DMS153 treated with DMSO at 0.1 percent for 48 hours (cell line): ENCODE results near the gene C3orf52.

Experiments
- DNase-seq: peaks from one replicate; lab custom pipeline; 2025; ENCODE audit not compliant: unreplicated experiment; lab: John Stamatoyannopoulos, UW

Gene C3orf52

DNA sequence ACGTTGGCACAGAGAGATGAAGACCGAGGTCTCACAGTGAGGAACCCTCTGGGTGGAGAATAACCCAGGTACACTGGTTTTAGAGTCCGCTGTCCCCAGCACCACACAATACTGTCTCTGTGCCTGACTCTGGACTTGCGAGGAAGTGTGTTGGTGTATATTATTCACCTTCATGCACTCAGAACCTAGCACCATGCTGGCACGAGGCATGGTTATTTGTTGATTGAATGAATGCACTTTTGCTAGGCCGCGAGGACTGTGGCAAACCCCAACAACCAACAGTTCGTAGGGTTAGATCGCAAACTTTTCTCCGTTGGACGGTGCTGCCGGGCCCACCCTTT is 484 bp upstream of the C3orf52 start:
- no peak for DNase-seq

GRCh38 chr3:112086875-112087524 is 811 bp downstream of the C3orf52 start:
- DNase-seq, result no peak

GRCh38 chr3:112087746-112088145 is 1.6 kb downstream of the C3orf52 start:
- no peak for DNase-seq

DNA sequence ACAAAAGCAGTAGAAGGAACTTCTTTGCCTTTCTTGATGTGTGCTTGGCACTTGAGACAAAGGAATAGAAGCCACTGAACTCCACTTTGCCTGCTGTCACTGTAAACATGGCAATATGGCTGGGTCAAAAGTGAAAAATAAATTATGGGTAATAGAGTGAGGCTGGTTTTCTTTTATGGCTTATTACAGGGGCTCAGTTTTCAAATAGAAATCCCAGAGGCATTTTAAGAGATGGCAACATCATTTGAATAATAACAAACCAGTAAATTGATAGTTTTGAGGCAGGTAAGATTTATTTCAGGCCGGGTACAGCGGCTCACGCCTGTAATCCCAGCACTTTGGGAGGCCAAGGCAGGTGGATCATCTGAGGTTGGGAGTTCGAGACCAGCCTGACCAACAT is 2.8 kb downstream of the C3orf52 start:
- DNase-seq, result no peak

DNA sequence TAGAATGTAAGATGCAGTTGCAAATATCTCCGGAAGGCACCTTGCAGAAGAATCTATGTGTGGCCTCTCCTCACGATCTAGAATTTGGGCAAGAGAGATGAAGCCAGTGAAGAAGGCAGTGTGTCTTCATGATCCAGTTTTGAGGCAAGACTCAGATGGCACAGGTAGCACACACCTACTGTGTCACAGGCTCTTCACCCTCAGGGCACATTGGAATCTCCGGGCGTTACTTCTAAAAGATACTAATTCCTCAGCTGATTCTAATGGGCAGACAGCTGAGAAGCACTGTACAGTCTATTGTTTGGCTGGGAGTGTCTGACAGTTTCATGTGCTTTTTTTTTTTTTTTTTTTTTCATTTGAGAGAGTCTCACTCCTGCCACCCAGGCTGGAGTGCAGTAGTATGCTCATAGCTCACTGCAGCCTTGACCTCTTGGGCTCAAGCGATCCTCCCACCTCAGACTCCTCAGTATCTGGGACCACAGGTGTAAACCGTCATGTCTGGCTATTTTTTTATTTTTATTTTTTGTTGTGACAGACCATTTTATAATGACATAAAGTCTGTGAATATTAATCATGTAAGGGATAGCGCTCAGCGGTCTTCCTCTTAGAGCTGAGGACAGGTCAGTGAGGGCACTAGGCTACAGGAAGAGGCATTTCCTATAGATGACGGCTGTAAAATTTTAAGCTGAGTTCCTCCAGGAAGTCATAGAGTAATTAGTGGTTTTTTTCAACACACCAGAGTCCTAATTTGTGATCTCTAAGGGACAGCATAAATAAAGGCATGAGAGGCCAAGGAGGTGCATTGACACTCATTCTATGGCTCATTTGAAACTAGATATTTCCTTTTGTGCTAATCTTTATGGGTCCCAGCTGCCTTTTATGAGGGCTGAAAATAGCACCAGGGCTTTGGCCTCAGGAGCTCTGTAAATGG is 4.0 kb downstream of the C3orf52 start:
- peak; percentile 55 for DNase-seq

- peak; percentile 71 for DNase-seq
Measured at GRCh38 chr3:112090887-112091586, 4.8 kb downstream of the C3orf52 start.

GRCh38 chr3:112092496-112093179 is 6.4 kb downstream of the C3orf52 start:
- DNase-seq, result peak; percentile 32

GRCh38 chr3:112093180-112093522 is 7.0 kb downstream of the C3orf52 start:
- DNase-seq, result no peak

GRCh38 chr3:112095731-112096130 is 9.5 kb downstream of the C3orf52 start:
- no peak for DNase-seq

GRCh38 chr3:112096176-112096575 is 10.0 kb downstream of the C3orf52 start:
- no peak for DNase-seq

- DNase-seq, result peak; percentile 91
Measured at GRCh38 chr3:112097378-112097777, 11.2 kb downstream of the C3orf52 start.

GRCh38 chr3:112101916-112102315 is 15.7 kb downstream of the C3orf52 start:
- DNase-seq, result no peak

- no peak for DNase-seq
Measured at GRCh38 chr3:112104774-112105173, 18.6 kb downstream of the C3orf52 start.

DNA sequence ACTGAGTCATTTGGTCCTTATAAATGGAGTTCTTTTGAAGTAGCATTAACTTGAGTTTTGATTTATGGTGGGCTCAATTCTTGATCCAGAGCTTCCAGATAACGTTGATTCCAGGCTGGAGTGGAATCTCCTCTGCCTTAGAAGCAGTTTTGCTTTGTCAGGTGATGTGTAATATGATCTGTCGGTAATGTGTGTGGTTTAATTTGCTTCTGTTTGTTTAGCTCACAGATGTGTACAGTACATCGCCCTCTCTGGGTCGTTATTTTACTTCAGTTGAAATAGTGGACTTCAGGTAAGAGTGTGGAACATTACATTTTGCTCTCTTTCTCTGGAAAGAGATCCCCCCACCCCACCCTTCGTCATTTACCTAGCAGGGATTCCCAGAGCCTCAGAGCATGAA is 23.1 kb downstream of the C3orf52 start:
- peak; percentile 68 for DNase-seq

DNA sequence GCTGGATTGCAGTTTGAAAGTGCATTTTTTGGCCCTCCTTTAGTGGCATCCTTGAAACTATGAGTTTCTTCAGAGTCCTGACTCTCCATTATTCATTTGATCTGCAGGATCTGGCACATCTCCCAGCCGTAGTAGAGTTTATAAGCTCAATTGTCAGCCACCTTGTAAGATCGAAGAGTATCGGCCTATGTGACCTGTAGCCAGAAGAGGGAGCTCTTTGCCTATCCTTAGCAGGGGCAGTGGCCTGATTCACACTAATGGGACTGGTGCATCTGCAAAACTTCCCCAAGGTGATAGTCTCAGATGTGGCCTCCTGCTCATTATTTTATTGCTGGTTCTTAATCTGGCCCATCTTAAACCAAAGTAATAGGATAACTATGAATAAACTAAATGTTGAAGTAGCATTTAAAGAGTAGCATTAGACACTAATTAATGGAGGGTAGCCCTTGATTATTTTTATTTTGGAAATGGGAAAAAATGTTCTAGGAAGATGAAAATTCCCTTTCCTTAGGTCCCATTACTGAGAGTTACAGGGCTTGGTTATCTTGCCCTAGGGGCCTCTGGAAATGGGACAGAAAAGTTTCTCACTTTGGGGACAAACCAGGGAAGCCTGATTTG is 25.7 kb downstream of the C3orf52 start:
- DNase-seq, result peak; percentile 78

GRCh38 chr3:112114576-112115160 is 28.5 kb downstream of the C3orf52 start:
- no peak for DNase-seq

- no peak for DNase-seq
Measured at GRCh38 chr3:112115161-112115739, 29.1 kb downstream of the C3orf52 start.

- DNase-seq, result no peak
Measured at GRCh38 chr3:112115806-112116383, 29.7 kb downstream of the C3orf52 start.

DNA sequence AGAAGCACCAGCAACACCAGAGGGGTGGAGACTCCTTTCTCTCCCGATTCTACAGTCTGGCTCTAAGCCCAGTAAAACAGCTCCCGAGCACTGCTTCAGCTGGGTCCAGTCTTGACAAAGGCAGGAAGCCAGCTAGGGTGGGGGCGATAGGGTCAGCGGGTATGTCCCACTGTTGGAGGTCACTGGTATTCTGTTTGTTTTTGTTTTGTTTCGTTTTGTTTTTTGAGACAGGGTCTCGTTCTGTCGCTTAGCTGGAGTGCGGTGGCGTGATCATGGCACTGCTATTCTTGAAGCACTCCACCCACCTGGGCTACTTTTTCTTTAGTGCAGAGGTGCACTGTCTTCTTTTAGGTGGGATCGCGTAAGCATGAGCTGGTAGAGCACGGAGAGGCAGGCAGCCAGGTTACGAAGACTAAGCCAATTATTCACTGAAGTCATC is 30.6 kb downstream of the C3orf52 start:
- DNase-seq, result no peak

DNA sequence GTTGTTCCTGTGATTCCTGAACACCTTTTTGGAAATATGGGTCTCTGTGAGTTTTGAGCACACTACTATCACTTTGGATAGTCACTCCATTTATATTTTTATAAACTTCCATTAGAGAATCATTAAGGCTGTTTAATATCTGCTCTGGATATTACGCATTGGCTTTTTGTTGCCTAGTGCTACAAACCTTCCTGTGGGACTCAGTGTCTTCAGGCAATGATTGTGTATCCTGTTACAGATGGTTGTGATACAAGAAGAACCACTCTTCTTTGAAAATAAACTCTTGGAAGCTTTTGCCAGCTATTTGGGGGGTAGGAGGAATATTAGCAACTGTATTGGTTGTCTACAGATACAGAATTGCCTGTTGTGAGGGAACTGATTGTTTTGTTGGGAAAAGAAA is 31.2 kb downstream of the C3orf52 start:
- DNase-seq, result no peak
